ENCODE results near the gene ZMYND15.
"Not testable (repeated sequence)": the region's sequence is repeated elsewhere in the genome, so short reads cannot be mapped to it uniquely, and the experiment has no call there.

ZMYND15 gene

DNA sequence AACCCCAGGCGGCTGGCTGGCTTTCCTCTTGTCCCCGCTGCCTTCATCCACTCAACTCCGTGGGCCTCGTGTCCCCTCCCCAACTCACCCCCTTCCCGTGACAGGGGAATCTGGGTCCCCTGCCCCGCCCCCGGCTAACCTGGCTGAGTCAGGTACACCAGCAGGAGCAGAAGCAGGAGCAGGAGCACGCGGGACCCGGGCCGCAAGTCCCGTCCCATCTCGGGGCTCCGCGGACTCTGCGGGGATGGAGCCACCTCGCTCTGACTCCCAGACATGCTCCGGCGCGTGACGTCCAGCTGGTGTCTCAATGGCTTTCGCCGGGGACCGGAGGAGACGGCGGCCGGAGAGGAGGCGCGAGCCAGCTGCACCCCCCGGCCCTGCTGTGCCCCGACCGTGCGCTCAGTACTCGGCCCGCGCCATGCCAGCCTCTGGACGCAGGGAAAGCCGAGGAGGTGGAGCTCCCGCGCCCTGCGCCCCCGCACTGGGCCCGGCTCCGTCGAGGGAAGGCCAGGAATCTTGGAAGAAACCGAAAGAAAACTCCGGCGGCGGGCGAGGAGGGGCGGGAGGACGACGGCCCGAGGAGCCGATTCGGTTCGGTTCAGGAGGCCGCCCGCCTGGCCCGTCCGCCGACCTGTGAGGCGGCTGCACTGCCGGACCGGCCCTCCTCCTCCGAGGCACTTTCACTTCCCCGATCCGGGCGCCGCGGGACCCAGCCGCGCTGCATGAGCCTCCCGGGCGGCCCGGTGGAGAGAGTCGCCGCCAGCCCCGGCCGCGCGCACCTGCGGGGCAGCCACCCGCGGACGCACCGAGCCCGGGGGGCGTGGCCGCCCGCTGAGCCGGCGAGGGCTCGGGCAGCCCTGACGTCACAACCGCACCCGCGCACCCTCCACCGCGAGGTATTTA, at the start of gene ZMYND15, which contains the start of gene CXCL16:
ZMYND15 (plus strand) TSS at position 712 of the 903 bp plus-strand sequence. CDS start 716 bp downstream, outside the sequence.
CXCL16 (minus strand) TSS at position 807 of the 903 bp plus-strand sequence; CDS start at position 218, 589 bp downstream.
- DNase-seq (ENCODE audit: extremely low read depth, low read depth) = no peak
- TF ChIP-seq, protein P1, sequence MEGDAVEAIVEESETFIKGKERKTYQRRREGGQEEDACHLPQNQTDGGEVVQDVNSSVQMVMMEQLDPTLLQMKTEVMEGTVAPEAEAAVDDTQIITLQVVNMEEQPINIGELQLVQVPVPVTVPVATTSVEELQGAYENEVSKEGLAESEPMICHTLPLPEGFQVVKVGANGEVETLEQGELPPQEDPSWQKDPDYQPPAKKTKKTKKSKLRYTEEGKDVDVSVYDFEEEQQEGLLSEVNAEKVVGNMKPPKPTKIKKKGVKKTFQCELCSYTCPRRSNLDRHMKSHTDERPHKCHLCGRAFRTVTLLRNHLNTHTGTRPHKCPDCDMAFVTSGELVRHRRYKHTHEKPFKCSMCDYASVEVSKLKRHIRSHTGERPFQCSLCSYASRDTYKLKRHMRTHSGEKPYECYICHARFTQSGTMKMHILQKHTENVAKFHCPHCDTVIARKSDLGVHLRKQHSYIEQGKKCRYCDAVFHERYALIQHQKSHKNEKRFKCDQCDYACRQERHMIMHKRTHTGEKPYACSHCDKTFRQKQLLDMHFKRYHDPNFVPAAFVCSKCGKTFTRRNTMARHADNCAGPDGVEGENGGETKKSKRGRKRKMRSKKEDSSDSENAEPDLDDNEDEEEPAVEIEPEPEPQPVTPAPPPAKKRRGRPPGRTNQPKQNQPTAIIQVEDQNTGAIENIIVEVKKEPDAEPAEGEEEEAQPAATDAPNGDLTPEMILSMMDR (IDR thresholded peaks at IDR 0.05; ENCODE audit: low read depth, low read length, missing control alignments) = no peak
- H3K4me3 ChIP-seq (replicated peaks; ENCODE audit: low read depth, low read length) = peak within 1 kb of the TSS; percentile 59

DNA sequence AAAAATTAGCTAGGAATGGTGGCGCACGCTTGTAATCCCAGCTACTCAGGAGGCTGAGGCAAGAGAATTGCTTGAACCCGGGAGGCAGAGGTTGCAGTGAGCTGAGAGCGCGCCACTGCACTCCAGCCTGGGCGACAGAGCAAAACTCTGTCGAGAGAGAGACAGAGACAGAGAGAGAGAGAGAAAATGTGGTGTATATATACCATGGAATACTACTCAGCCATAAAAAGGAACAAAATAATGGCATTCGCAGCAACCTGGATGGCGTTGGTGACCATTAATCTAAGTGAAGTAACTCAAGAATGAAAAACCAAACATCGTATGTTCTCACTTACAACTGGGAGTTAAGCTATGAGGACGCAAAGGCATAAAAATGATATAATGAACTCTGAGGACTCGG, 49.8 kb upstream of the ZMYND15 start:
- H3K4me3 ChIP-seq (replicated peaks; ENCODE audit: low read depth, low read length); DNase-seq (ENCODE audit: extremely low read depth, low read depth): not testable (repeated sequence)

DNA sequence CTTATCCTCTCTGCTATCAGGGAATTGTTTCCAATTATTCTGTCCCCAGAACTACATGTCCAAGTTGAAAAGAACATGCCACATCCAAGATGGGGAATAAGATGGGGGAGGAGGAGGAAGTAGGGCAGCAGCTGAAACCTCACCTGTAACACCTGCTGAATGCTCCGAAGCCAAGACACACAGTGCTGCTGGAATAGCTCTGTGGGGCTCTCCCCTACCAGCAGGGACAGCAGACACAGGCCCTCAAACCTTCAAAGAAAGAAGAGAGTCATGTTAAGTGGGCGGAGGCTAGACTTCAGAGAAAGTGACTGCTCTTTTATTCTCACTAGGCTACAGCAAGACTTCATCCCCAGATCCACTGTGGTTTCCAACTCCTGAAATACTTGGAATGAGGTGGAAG, 48.9 kb upstream of the ZMYND15 start:
- DNase-seq (ENCODE audit: extremely low read depth, low read depth) = no peak
- no peak overlapping the region for H3K4me3 ChIP-seq (replicated peaks; ENCODE audit: low read depth, low read length)
- TF ChIP-seq, protein P1 (IDR thresholded peaks at IDR 0.05; ENCODE audit: low read depth, low read length, missing control alignments) = no peak

DNA sequence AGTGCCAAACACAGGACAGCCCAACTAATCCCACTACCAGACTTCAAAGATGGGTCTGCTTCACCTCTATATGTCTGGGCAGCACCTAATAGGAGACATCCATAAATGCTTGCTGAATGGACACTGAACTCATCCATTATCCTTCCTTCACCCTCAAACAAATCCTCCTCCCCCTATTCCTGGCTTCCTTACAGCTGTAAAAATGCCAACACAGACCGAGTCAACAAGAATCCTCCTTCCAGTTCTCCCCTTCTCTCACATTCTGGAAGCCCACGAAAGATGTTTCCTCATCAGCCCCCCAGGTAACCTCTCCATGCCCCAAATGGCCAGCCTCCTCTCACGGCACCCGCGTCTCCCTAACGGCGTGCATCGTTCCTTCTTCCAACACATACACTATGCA, 47.9 kb upstream of the ZMYND15 start:
- no peak overlapping the region for H3K4me3 ChIP-seq (replicated peaks; ENCODE audit: low read depth, low read length)
- TF ChIP-seq, protein P1 (IDR thresholded peaks at IDR 0.05; ENCODE audit: low read depth, low read length, missing control alignments) = no peak
- no peak for DNase-seq (ENCODE audit: extremely low read depth, low read depth)

DNA sequence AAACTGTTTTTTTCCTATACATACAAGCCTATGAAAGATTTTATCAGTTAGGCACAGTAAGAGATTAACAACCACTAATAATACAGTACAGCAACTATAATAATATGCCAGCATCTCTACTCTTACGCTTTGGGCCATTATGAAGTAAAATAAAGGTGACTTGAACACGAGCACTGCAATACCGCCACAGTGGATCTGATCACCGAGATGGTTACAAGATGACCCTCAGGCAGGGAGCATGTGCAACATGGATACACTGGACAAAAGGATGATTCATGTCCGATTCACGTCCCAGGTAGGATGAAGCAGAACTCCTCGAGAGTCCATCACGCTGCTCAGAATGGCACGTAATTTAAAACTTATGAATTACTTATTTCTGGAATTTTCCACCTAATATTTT, 46.2 kb upstream of the ZMYND15 start:
- no peak for DNase-seq (ENCODE audit: extremely low read depth, low read depth)
- TF ChIP-seq, protein P1 (IDR thresholded peaks at IDR 0.05; ENCODE audit: low read depth, low read length, missing control alignments) = no peak
- no peak overlapping the region for H3K4me3 ChIP-seq (replicated peaks; ENCODE audit: low read depth, low read length)

- no peak for DNase-seq (ENCODE audit: extremely low read depth, low read depth)
- TF ChIP-seq, protein P1 (IDR thresholded peaks at IDR 0.05; ENCODE audit: low read depth, low read length, missing control alignments) = no peak
- no peak overlapping the region for H3K4me3 ChIP-seq (replicated peaks; ENCODE audit: low read depth, low read length)
Measured at GRCh38 chr17:4696437-4696805, 43.2 kb upstream of the ZMYND15 start.

DNA sequence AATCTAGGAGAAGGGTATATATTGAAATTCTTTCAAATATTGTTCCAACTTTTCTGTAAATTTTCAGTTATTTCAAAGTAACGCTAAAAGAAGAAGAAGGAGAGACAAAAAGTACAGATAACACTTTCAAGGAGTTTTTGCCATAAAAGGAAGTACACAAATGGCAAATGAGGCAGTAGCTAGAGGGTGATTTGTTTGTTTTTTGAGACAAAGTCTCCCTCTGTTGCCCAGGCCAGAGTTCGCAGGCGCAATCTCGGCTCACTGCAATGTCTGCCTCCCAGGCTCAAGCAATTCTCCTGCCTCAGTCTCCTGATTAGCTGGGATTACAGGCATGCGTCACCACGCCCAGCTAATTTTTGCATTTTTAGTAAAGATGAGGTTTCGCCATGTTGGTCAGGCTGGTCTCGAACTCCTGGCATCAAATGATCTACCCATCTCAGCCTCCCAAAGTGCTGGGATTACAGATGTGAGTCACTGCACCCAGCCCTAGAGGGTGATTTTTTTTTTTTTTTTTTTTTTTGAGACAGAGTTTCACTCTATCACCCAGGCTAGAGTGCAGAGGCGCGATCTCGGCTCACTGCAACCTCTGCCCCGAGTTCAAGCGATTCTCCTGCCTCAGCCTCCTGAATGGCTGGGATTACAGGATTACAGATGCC, 40.1 kb upstream of the ZMYND15 start:
- H3K4me3 ChIP-seq (replicated peaks; ENCODE audit: low read depth, low read length); DNase-seq (ENCODE audit: extremely low read depth, low read depth): not testable (repeated sequence)

Data from HFF-Myc (cell line).